IMR-90 (cell line): ENCODE measurements around the gene MRPS34. TPM values are rescaled to one million over a fixed set of nuclear protein-coding genes. Genes with fewer than 3 reads are reported as not detected.

Source experiments
- ATAC-seq: fragments of 200-7000 bp; cut with Tn5 transposase; 2 replicates; pipeline ENCODE4 v1.9.1; 2020; ENCODE audit warnings: low read depth, mild to moderate bottlenecking, moderate library complexity
- BruUV-seq: library from RNA; stranded (reverse); fragments of 400-500 nt; replicated peaks from 2 replicates; lab custom pipeline; 2021; lab: Mats Ljungman, UMichigan
- CTCF ChIA-PET: fragments of 300-600 bp; formaldehyde crosslinking; extraction: SDS; loops from one replicate; lab custom pipeline; 2021; ENCODE audit warnings: antibody characterized with exemption; lab: Yijun Ruan, JAX
- POLR2A ChIA-PET: fragments of 300-600 bp; sonication (Branson Sonifier 250); formaldehyde crosslinking; loops from one replicate; lab custom pipeline; 2022; ENCODE audit warnings: antibody characterized with exemption; ENCODE audit not compliant: unreplicated experiment; lab: Charles Lee
- DNase-seq: peaks from one replicate; pipeline ENCODE4 v3.0.0; 2013
- H2AFZ ChIP-seq: replicated peaks from 2 replicates; pipeline ENCODE3; 2013; ENCODE audit warnings: low read length, mild to moderate bottlenecking; ENCODE audit not compliant: poor library complexity
- H2AK5ac ChIP-seq: 2 replicates; pipeline ENCODE4 v1.6.1; 2013; ENCODE audit warnings: low read depth, low read length, inconsistent platforms
- H2AK9ac ChIP-seq: replicated peaks from 2 replicates; pipeline ENCODE3; 2013; ENCODE audit warnings: mild to moderate bottlenecking, low read depth, low read length, moderate library complexity; ENCODE audit not compliant: poor library complexity
- H2BK120ac ChIP-seq: 2 replicates; pipeline ENCODE4 v1.6.1; 2013; ENCODE audit warnings: low read depth, low read length, inconsistent platforms
- H2BK15ac ChIP-seq: 3 replicates; pipeline ENCODE4 v1.6.1; 2013; ENCODE audit warnings: low read depth, low read length, inconsistent platforms
- H2BK20ac ChIP-seq: 2 replicates; pipeline ENCODE4 v1.6.1; 2013; ENCODE audit warnings: low read depth, mild to moderate bottlenecking, inconsistent platforms, low read length, moderate library complexity
- H2BK5ac ChIP-seq: 2 replicates; pipeline ENCODE4 v1.6.1; 2013; ENCODE audit warnings: mild to moderate bottlenecking, low read depth, low read length, inconsistent platforms; ENCODE audit not compliant: poor library complexity, severe bottlenecking
- H3K14ac ChIP-seq: replicated peaks from 2 replicates; pipeline ENCODE4 v1.6.1; 2013; ENCODE audit warnings: low read depth, low read length, inconsistent platforms
- H3K18ac ChIP-seq: 2 replicates; pipeline ENCODE4 v1.6.1; 2013; ENCODE audit warnings: low read depth, low read length, control low read depth
- H3K23ac ChIP-seq: 2 replicates; pipeline ENCODE4 v1.6.1; 2013; ENCODE audit warnings: low read depth, low read length, inconsistent platforms
- H3K27ac ChIP-seq: 2 replicates; pipeline ENCODE4 v1.5.1; 2013; ENCODE audit warnings: mild to moderate bottlenecking, control low read depth, low read length; ENCODE audit not compliant: insufficient read depth
- H3K27me3 ChIP-seq: 2 replicates; pipeline ENCODE4 v1.6.1; 2013; ENCODE audit warnings: low read length; ENCODE audit not compliant: control insufficient read depth, insufficient read depth
- H3K36me3 ChIP-seq: 2 replicates; pipeline ENCODE4 v1.6.1; 2013; ENCODE audit warnings: low read length, mixed read lengths; ENCODE audit not compliant: control insufficient read depth, insufficient read depth
- H3K4ac ChIP-seq: 2 replicates; pipeline ENCODE4 v1.6.1; 2013; ENCODE audit warnings: low read depth, low read length, inconsistent platforms
- H3K4me1 ChIP-seq: 2 replicates; pipeline ENCODE4 v1.6.1; 2013; ENCODE audit warnings: low read length, mixed read lengths; ENCODE audit not compliant: control insufficient read depth, insufficient read depth
- H3K4me2 ChIP-seq: 2 replicates; pipeline ENCODE4 v1.6.1; 2013; ENCODE audit warnings: low read depth, mild to moderate bottlenecking, control low read depth, low read length, moderate library complexity
- H3K4me3 ChIP-seq: 2 replicates; pipeline ENCODE4 v1.5.1; 2013; ENCODE audit warnings: low read depth, mild to moderate bottlenecking, control low read depth, low read length, moderate library complexity; ENCODE audit not compliant: insufficient read depth
- H3K56ac ChIP-seq: 2 replicates; pipeline ENCODE4 v1.6.1; 2013; ENCODE audit warnings: low read length, inconsistent platforms; ENCODE audit not compliant: insufficient read depth; ENCODE audit errors: extremely low read depth
- H3K79me1 ChIP-seq, 2 experiments: 2 replicates each; pipeline ENCODE4 v1.6.1; 2013; ENCODE audit warnings: low read length in 2 of 2, inconsistent platforms in 1 of 2, low read depth in 1 of 2
- H3K9ac ChIP-seq: 2 replicates; pipeline ENCODE4 v1.6.1; 2013; ENCODE audit warnings: low read depth, low read length, control low read depth
- H3K9me1 ChIP-seq: 2 replicates; pipeline ENCODE4 v1.6.1; 2013; ENCODE audit warnings: low read length, inconsistent platforms; ENCODE audit not compliant: insufficient read depth
- H3K9me3 ChIP-seq: 2 replicates; pipeline ENCODE4 v1.6.1; 2013; ENCODE audit warnings: low read length; ENCODE audit not compliant: control insufficient read depth, insufficient read depth
- H4K20me1 ChIP-seq: 2 replicates; pipeline ENCODE4 v1.6.1; 2013; ENCODE audit warnings: low read length, inconsistent platforms; ENCODE audit not compliant: insufficient read depth
- H4K5ac ChIP-seq: 2 replicates; pipeline ENCODE4 v1.6.1; 2013; ENCODE audit warnings: mild to moderate bottlenecking, low read depth, low read length, control low read depth
- H4K8ac ChIP-seq, 2 experiments: 2 replicates each; pipeline ENCODE4 v1.6.1; 2013; ENCODE audit warnings: low read depth in 2 of 2, low read length in 2 of 2, control low read depth in 1 of 2, inconsistent platforms in 1 of 2
- H4K91ac ChIP-seq: 2 replicates; pipeline ENCODE4 v1.6.1; 2013; ENCODE audit warnings: low read depth, low read length, inconsistent platforms; ENCODE audit not compliant: insufficient read depth
- BHLHE40 ChIP-seq: fragments of 150-350 bp; IDR thresholded peaks from 2 replicates; pipeline ENCODE4 v1.6.1; 2016; ENCODE audit warnings: mild to moderate bottlenecking, low read depth, low read length
- FOS ChIP-seq: fragments of 150-350 bp; IDR thresholded peaks from 2 replicates; pipeline ENCODE4 v1.6.1; 2016; ENCODE audit warnings: low read depth, low read length
- MAFK ChIP-seq: IDR thresholded peaks from 2 replicates; pipeline ENCODE4 v1.6.1; 2012; ENCODE audit warnings: low read depth, low read length, improper control_type of control experiment
- MAZ ChIP-seq: IDR thresholded peaks from 2 replicates; pipeline ENCODE4 v1.6.1; 2012; ENCODE audit warnings: low read depth, mild to moderate bottlenecking, low read length, improper control_type of control experiment, moderate library complexity, borderline replicate concordance
- POLR2A ChIP-seq: IDR thresholded peaks from 2 replicates; pipeline ENCODE4 v1.6.1; 2012; ENCODE audit warnings: mild to moderate bottlenecking, low read depth, low read length
- RCOR1 ChIP-seq: IDR thresholded peaks from 2 replicates; pipeline ENCODE4 v1.6.1; 2012; ENCODE audit warnings: mild to moderate bottlenecking, low read length, improper control_type of control experiment; ENCODE audit not compliant: insufficient replicate concordance
- RFX5 ChIP-seq: IDR thresholded peaks from 2 replicates; pipeline ENCODE4 v1.8.0; 2012; ENCODE audit warnings: low read depth, mild to moderate bottlenecking, low read length, moderate library complexity
- SMC3 ChIP-seq: fragments of 150-350 bp; IDR thresholded peaks from 2 replicates; pipeline ENCODE4 v1.6.1; 2016; ENCODE audit warnings: low read depth, mild to moderate bottlenecking, antibody characterized with exemption, low read length, moderate library complexity
- WGBS, 2 experiments: methylation state at CpG; one replicate each; pipeline versions ENCODE4 v1.1.5 to v1.1.7; 2013; ENCODE audit warnings: missing lambda C conversion rate in 2 of 2; ENCODE audit not compliant: insufficient read length in 1 of 2; ENCODE audit errors: extremely low coverage in 2 of 2; 5-methylcytosine and 5-hydroxymethylcytosine counted together
- dilution Hi-C: fragments of 300-500 bp; cut with HindIII; formaldehyde crosslinking; loops from one replicate; pipeline ENCODE4 v1.14.3; 2018; ENCODE audit warnings: low sequenced_read_pairs; ENCODE audit not compliant: unreplicated experiment
- in situ Hi-C: fragments of 300-500 bp; cut with MboI; formaldehyde crosslinking; loops from 3 replicates; pipeline ENCODE4 v1.14.3; 2019; ENCODE audit warnings: low sequenced_read_pairs, inconsistent platforms, mixed read lengths
- intact Hi-C: fragments of 100-400 bp; cut with micrococcal nuclease; formaldehyde crosslinking; loops from 2 replicates; pipeline ENCODE4 v1.10.0; 2022
- polyA plus RNA-seq, 3 experiments: library from polyadenylated mRNA; depleted of rRNA; stranded (reverse); fragments of >200 nt; gene quantifications; 2 replicates each; pipeline ENCODE4 v1.2.3, GENCODE V29; 2012; ENCODE audit warnings: low replicate concordance in 1 of 3
- total RNA-seq: library from RNA; depleted of rRNA; stranded (reverse); fragments of >200 nt; gene quantifications from 2 replicates; pipeline ENCODE4 v1.2.3, GENCODE V29; 2012
- TF ChIP-seq, protein P1 (sequence below): conservative IDR thresholded peaks from 2 replicates; pipeline ENCODE4 v1.5.1; 2012; ENCODE audit warnings: mild to moderate bottlenecking, low read depth, low read length, improper control_type of control experiment
- TF ChIP-seq, protein P2 (sequence below): fragments of 150-350 bp; IDR thresholded peaks from 2 replicates; pipeline ENCODE4 v1.6.1; 2016; ENCODE audit warnings: low read depth, mild to moderate bottlenecking, low read length, moderate library complexity, borderline replicate concordance

MRPS34 gene
- total and polyA plus RNA-seq, 2 of the 4 experiments (the other 2 are of a cell fraction) = 68.5 to 80.4 TPM

DNA sequence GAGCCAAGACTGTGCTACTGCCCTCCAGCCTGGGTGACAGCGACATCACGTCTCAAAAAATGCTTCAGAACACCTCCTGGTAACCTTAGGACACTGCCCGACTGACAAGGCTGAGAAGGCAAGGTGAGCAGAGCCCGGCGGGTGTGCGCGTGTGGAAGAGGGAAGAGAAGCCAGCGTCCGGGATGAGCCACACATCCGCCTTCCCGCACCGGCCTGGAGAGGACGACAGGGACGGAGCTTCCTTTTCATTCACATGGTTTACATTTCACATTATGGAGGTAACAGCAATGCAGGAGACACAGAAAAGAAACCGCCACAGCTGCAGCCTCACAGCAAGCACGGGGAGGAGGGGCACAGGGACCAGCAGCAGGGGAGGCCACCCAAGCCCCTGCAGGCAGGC lies 37.2 kb upstream of the MRPS34 start:
- no peak overlapping the region for H3K23ac ChIP-seq
- no peaks in the 10 kb centered on the region for H3K9me1 ChIP-seq
- intact Hi-C loops = no loop called here
- CTCF ChIA-PET = no interaction called here
- ATAC-seq = no peak
- dilution Hi-C loops = no loop called here
- H4K20me1 ChIP-seq = no peaks in the 10 kb centered on the region
- H3K36me3 ChIP-seq = peaks cover 19% of the 10 kb centered on the region; the same call in 1 of the 2 replicates
- no peak overlapping the region for H4K5ac ChIP-seq
- H3K27me3 ChIP-seq = no peaks in the 10 kb centered on the region
- POLR2A ChIA-PET = no interaction called here
- no peak overlapping the region for H2AK5ac ChIP-seq
- no peak overlapping the region for H4K91ac ChIP-seq
- H3K18ac ChIP-seq = no peak overlapping the region
- DNase-seq = no peak
- no peak overlapping the region for H3K14ac ChIP-seq
- H3K9ac ChIP-seq = no peak overlapping the region
- WGBS, 2 experiments = 98% methylated on average over 5 of the region's 16 CpGs; no CpG with 5 or more reads in 1 of the 2 experiments
- in situ Hi-C loops = no loop called here
- H2BK120ac ChIP-seq = no peak overlapping the region
- no peak overlapping the region for H2BK15ac ChIP-seq
- H2AFZ ChIP-seq = no peak overlapping the region
- 0 out of 4 replicates have a peak, but pooled peaks cover 0 to 2% of the 10 kb centered on the region in 2 experiments for H3K79me1 ChIP-seq
- no peak overlapping the region for H3K4me3 ChIP-seq
- H4K8ac ChIP-seq = no peak overlapping the region
- H3K4ac ChIP-seq = no peak overlapping the region
- H2BK5ac ChIP-seq = no peak overlapping the region
- TF ChIP-seq MAFK (no peak), SMC3 (no peak), RFX5 (no peak), RCOR1 (no peak), BHLHE40 (no peak), POLR2A (no peak), MAZ (no peak), FOS (no peak)
- TF ChIP-seq, protein P1, sequence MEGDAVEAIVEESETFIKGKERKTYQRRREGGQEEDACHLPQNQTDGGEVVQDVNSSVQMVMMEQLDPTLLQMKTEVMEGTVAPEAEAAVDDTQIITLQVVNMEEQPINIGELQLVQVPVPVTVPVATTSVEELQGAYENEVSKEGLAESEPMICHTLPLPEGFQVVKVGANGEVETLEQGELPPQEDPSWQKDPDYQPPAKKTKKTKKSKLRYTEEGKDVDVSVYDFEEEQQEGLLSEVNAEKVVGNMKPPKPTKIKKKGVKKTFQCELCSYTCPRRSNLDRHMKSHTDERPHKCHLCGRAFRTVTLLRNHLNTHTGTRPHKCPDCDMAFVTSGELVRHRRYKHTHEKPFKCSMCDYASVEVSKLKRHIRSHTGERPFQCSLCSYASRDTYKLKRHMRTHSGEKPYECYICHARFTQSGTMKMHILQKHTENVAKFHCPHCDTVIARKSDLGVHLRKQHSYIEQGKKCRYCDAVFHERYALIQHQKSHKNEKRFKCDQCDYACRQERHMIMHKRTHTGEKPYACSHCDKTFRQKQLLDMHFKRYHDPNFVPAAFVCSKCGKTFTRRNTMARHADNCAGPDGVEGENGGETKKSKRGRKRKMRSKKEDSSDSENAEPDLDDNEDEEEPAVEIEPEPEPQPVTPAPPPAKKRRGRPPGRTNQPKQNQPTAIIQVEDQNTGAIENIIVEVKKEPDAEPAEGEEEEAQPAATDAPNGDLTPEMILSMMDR = no peak
- TF ChIP-seq, protein P2, sequence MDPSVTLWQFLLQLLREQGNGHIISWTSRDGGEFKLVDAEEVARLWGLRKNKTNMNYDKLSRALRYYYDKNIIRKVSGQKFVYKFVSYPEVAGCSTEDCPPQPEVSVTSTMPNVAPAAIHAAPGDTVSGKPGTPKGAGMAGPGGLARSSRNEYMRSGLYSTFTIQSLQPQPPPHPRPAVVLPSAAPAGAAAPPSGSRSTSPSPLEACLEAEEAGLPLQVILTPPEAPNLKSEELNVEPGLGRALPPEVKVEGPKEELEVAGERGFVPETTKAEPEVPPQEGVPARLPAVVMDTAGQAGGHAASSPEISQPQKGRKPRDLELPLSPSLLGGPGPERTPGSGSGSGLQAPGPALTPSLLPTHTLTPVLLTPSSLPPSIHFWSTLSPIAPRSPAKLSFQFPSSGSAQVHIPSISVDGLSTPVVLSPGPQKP = no peak
- H2BK20ac ChIP-seq = no peak overlapping the region
- no peak overlapping the region for H2AK9ac ChIP-seq
- peaks cover 4% of the 10 kb centered on the region; the same call in 1 of the 2 replicates for H3K4me1 ChIP-seq
- no peak overlapping the region for H3K56ac ChIP-seq
- H3K27ac ChIP-seq = no peak overlapping the region
- no peak overlapping the region for H3K4me2 ChIP-seq
- H3K9me3 ChIP-seq = no peaks in the 10 kb centered on the region
- BruUV-seq = no TSS peak
